SJSA1 (cell line): ENCODE results near the gene LAMA5. TPM values are rescaled to one million over a fixed set of nuclear protein-coding genes. Genes with fewer than 3 reads are reported as not detected.

Source experiments
- DNase-seq, 2 experiments: peaks; one replicate each; pipeline ENCODE4 v3.0.0-alpha.2; 2015 to 2020; ENCODE audit warnings: low spot score in 2 of 2, low read depth in 1 of 2
- H3K27ac ChIP-seq: fragments of 250-450 bp; sonication (Bioruptor Pico); 2 replicates; pipeline ENCODE4 v1.5.1; 2020; ENCODE audit warnings: mild to moderate bottlenecking, moderate library complexity
- H3K27me3 ChIP-seq: fragments of 250-450 bp; sonication (Bioruptor Pico); replicated peaks from 2 replicates; pipeline ENCODE4 v1.5.1; 2020; ENCODE audit warnings: mild to moderate bottlenecking, moderate library complexity
- H3K36me3 ChIP-seq: fragments of 250-450 bp; sonication (Bioruptor Pico); 2 replicates; pipeline ENCODE4 v1.5.1; 2020; ENCODE audit warnings: mild to moderate bottlenecking
- H3K4me1 ChIP-seq: fragments of 250-450 bp; sonication (Bioruptor Pico); replicated peaks from 2 replicates; pipeline ENCODE4 v1.6.1; 2021; ENCODE audit warnings: mild to moderate bottlenecking
- H3K4me3 ChIP-seq: fragments of 250-450 bp; sonication (Bioruptor Pico); 2 replicates; pipeline ENCODE4 v1.5.1; 2020; ENCODE audit warnings: mild to moderate bottlenecking
- H3K9me3 ChIP-seq: fragments of 250-450 bp; sonication (Bioruptor Pico); replicated peaks from 2 replicates; pipeline ENCODE4 v1.5.1; 2020; ENCODE audit warnings: mild to moderate bottlenecking
- total RNA-seq: library from RNA; depleted of rRNA; stranded (reverse); fragments of >200 nt; shearing (Covaris generic); gene quantifications from 2 replicates; pipeline ENCODE4 v1.2.3, GENCODE V29; 2014

LAMA5 gene
- total RNA-seq, 1 experiment from 2014 or later, result 3.6 TPM

DNA sequence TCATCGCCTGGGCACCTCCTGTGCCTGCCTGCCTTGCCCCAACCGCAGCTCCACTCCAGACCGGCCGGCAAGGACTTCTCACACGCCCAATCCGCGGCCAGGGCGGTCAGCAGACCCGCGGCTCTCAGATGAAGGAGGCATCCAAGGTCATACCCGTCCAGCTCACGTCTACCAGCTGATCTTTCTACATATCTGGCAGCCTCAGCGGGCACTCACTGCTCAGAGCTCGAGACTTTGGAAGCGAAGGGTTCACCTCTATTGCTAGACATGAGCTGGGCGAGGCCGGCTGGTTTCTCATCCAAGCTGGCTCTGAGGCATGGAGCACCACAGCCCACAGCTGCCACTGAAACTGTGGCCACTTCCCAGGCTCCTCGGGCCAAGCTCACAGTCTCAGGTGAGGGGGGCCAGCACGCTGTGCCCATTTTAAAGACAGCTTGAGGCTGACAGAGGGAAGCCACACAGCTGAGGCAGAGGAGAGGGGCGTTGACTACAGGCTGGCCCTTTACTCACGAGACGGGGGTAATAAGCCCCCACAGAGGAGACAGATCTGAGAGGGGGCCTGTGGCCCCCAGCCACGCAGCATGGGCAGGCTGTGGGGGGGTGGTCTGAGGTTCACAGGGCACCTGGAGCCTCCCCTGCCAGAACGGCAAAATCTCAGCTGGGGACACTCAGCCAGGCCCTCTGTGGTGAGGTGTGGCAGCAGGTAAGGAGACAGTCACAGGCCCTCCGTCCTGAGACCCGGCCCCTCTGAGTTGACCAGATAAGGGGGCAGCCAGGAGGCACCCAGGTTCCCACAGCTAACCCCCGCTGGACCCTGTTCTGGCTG, 2.0 kb downstream of the LAMA5 start:
- H3K36me3 ChIP-seq, result no peaks in the 10 kb centered on the region
- H3K4me1 ChIP-seq, result peaks cover 75% of the 10 kb centered on the region
- H3K4me3 ChIP-seq, result no peak overlapping the region

DNA sequence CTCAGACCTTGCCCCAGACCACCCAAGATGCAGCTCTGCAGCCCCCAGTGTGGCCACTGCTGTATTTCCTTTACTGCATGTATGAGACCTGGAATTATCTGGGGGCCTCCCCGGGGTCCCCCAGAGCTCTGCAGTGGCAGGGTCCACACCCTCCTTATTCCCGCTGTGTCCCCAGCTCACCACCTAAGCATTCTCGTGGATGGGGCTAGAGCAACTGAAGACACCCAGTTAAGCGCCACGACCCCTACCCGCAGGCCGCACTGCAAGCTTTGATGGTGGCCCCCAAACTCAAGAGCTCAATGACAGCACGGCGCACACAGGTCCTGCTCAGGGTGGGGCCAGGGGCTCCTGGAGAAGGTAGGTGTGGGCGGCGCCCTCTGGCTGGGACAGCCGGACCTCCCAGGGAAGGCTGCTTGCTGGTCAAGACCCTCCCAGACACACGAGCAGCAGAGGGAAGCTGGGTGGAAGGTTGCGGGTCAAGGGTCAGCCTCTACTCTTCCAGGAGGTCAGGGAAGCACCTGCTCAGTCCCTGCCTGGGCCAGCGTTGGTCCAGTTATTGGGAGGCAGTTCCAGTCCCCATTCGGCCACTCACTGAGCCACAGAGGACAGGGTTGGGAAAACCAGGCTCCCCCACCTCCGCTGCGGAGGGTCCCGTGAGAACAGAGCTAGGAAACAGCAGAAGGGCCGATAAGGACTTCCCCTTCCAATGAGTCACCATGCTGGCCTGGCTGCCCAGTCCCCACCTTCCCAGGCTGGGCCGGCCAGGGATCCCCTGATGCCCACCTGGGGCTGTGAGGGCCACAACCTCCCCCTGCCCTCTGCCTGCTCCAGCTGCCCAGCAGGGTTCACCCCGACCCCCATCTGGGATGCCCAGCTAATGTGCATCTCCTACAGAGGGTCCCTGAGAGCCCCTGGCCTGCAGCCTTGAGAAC, 2.9 kb downstream of the LAMA5 start:
- H3K27me3 ChIP-seq, result peaks cover 27% of the 10 kb centered on the region
- DNase-seq, result no peak
- no peak overlapping the region for H3K27ac ChIP-seq
- H3K4me3 ChIP-seq, result no peak overlapping the region
- H3K4me1 ChIP-seq, result peaks cover 73% of the 10 kb centered on the region
- no peaks in the 10 kb centered on the region for H3K9me3 ChIP-seq
- H3K36me3 ChIP-seq, result no peaks in the 10 kb centered on the region

More for the DNA sequence above, 2.0 kb downstream of the LAMA5 start:
- no peak for DNase-seq
- Histone ChIP-seq H3K27ac (no peak overlapping the region), H3K27me3 (peaks cover 27% of the 10 kb centered on the region), H3K9me3 (no peaks in the 10 kb centered on the region)

DNA sequence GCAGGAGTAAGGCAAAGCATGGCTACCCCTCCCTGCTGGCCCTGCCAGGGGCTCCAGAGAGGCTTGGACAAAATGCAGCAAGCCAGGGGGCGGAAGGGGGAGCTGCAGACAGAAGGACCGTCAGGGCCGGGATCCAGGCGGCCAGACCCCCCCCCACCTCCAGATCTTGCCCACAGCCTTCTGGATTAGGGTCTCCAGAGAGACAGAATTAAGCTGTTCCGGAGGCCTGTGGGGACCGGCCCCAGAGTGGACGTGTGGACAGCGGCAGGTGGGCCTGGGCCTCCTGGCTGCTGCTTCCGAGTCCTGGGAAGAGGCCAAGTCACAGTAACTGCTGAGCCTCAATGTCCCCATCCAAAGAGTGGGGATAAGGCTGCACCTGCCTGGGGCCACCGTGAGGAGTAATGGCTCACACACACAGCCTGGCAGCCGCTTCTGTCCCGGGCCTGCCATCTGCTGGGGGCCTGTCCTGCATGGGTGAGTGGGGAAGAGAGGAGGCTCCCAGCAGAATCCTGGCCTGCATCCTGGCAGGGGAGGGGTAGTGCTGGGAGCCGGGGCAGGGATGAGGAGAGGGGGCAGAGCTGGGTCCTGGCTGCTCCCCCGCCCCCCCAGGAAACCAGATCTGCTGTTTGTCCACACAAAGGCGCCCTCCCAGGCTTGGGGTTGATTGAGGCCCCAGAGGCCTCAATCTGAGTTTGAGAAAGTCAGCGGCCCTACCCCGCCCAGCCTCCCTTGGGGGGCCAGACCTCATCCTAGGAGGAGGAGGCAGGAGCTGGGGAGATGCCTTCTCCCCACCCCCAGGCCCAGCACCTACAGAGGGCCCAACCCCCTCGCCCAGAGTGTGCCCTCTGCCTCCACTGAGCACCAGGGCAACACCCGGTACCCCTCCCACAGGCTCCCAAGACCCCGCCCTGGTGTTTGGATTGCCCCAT, 3.9 kb downstream of the LAMA5 start:
- Histone ChIP-seq H3K27me3 (peaks cover 23% of the 10 kb centered on the region), H3K4me1 (peaks cover 73% of the 10 kb centered on the region), H3K36me3 (no peaks in the 10 kb centered on the region), H3K4me3 (no peak overlapping the region), H3K27ac (no peak overlapping the region), H3K9me3 (no peaks in the 10 kb centered on the region)
- DNase-seq, result no peak

DNA sequence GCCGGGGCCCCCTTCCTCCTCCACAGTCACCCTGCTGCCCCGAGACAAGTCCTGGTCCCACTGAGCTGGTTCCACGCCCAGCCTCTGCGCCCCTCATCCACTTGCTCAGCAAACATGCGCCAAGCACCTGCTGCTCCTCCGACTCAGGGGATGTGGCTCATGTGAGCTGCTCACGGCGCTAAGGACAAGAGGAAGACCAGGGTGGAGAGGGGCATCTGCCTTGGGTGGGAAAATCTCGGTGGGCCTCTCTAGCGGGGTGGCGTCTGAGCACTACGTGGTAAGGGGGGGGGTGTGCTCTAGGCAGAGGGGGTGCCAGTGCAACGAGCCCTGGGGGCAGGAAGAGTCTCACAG, 4.5 kb downstream of the LAMA5 start:
- no peaks in the 10 kb centered on the region for H3K9me3 ChIP-seq
- H3K4me3 ChIP-seq, result no peak overlapping the region
- H3K4me1 ChIP-seq, result peaks cover 73% of the 10 kb centered on the region
- peaks cover 16% of the 10 kb centered on the region for H3K27me3 ChIP-seq
- H3K36me3 ChIP-seq, result no peaks in the 10 kb centered on the region
- H3K27ac ChIP-seq, result no peak overlapping the region
- no peak for DNase-seq

DNA sequence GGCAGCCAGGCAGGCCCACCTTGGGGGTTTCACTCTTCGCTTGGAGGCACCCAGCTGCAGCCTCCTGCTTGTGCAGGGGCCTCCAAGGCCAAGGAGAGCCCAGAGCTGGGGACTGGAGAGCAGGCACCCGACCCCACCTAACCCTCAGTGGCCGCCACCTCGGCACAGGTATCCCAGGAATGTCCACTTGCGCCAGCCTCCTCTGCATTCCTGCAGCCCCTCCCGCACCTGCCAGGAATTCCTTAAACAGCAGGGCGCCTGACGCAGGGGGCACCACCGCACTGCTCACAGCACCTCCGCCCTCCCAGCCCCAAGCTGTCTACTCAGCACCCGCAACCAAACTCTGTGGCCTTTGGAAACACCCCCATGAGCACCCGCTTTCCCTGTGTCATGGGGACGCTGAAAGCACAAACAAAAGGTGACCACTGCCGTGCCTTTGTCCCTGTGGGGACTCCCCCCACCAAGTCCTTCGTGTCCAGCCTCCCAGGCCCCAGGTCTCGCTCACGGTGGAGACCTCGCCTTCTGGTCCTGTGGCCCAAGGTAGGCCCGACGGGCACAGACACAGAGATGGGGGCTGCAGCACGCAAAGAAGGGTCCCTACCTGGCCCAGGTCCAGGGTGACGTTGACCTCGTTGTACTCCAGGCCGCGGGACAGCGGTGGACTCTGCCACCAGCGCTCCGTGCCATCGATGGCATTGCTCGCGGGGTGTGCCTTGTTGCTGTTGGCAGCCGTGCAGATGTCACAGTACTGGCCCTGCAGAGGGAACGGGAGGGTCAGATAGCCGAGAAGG, 5.1 kb downstream of the LAMA5 start:
- peaks cover 12% of the 10 kb centered on the region for H3K27me3 ChIP-seq
- no peak for DNase-seq
- H3K9me3 ChIP-seq, result no peaks in the 10 kb centered on the region
- peaks cover 75% of the 10 kb centered on the region for H3K4me1 ChIP-seq
- H3K36me3 ChIP-seq, result no peaks in the 10 kb centered on the region
- H3K4me3 ChIP-seq, result no peak overlapping the region
- H3K27ac ChIP-seq, result no peak overlapping the region

DNA sequence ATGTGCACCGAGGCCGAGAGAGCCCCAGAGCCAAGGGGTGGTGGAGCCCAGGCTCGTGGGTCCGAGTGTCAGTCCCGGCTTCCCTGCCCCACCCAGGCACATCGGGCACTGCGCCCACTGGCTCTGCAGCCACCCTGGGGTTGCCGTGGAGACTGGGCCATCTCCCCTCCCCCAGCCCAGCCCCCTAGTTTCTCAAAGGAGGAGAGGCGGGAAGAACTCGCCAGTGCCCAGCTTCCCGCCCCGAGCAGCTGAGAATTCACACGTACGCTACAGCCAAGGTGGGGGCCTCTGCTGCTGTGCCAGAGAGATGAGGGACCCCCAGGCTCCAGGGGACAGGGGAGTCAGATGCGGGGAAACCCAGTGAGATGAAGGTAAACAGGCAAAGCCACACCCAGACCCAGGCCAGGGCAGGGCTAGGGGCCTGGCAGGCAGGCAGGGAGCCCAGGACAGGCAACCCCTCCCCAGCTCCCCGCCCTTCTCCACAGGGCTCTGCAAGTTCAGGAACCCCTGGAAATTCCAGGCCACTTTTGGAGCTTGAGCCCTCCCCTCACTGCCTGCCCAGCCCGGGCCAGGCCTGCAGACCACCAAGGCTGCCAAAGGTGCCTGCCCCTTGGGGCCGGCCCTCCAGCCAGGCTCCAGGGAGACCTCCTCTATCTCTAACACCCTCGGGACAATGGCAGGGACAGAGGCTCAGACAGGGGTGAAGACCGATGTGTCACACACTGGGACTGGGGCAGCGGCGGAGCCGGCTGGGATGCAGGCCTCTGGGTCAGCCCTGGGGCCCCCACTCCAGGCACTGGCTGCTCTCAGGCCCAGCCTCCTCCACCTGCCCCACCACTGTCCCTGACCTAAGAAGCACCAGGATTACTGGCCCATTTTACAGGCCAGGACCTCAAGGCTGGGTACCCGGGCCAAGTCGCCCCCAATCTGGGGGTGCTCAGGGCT, 6.0 kb downstream of the LAMA5 start:
- Histone ChIP-seq H3K4me3 (no peak overlapping the region), H3K4me1 (peaks cover 73% of the 10 kb centered on the region), H3K9me3 (no peaks in the 10 kb centered on the region), H3K27ac (no peak overlapping the region), H3K36me3 (no peaks in the 10 kb centered on the region), H3K27me3 (peaks cover 4% of the 10 kb centered on the region)
- DNase-seq, result no peak

DNA sequence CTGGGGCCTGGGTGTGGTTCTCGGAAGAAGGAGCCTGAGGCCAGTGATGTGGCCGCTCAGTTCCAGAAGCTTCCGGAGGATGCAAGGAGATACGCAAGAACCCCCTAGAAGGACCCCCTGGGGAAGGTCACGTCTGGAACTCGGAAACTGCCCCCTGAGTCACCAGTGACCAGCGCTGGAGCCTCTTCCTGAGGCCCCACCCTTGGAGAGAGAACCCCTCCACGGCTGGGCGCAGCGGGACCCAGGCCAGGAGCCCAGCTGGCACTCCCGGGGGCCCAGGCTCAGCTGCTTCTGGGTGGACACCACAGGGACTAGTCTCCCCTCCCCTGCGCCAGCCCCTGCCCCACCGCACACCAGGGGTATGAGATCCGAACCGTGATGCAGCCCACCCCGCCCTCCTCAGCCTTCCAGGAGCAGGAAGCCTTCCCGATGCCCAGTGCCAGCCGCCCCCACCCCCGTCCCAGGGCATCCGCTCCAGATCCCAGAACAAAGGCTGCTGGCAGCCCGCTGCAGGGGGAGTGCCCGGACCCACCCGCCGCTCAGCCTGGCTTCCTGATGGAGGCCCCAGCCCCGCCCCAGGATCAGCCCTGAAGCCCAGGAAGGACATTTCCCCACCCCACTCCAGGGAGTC, 7.5 kb downstream of the LAMA5 start:
- H3K36me3 ChIP-seq, result no peaks in the 10 kb centered on the region
- H3K27ac ChIP-seq, result peak overlapping the region; percentile 61
- no peak overlapping the region for H3K4me3 ChIP-seq
- H3K4me1 ChIP-seq, result peaks cover 80% of the 10 kb centered on the region
- no peaks in the 10 kb centered on the region for H3K9me3 ChIP-seq
- DNase-seq, result no peak
- no peaks in the 10 kb centered on the region for H3K27me3 ChIP-seq

DNA sequence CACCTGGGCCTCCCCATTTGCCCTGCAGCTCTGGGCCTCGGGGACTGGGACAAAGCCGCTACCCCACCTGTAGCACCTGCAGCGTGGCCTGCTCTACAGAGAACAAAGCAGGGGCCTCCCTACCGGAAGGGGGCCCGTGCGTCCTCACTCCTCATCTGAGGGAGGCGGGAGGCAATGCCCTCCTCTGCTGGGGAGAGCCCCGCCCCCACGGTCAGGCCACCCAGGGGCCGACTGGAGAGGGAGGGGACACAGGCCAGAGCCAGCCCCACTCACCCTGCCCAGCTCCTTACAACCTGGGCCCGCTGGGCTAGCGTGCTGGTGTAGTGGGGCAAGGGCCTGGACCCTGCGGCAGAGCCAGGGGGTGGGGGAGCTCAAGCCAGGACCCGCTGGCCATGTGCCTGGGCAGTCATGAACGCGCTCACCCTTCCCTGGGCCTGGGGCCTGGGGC, 8.0 kb downstream of the LAMA5 start:
- peaks cover 75% of the 10 kb centered on the region for H3K4me1 ChIP-seq
- peak in 1 of 2 experiments; percentile 38 for DNase-seq
- H3K27ac ChIP-seq, result peak overlapping the region; percentile 61
- H3K9me3 ChIP-seq, result no peaks in the 10 kb centered on the region
- no peaks in the 10 kb centered on the region for H3K36me3 ChIP-seq
- H3K4me3 ChIP-seq, result no peak overlapping the region
- H3K27me3 ChIP-seq, result no peaks in the 10 kb centered on the region

DNA sequence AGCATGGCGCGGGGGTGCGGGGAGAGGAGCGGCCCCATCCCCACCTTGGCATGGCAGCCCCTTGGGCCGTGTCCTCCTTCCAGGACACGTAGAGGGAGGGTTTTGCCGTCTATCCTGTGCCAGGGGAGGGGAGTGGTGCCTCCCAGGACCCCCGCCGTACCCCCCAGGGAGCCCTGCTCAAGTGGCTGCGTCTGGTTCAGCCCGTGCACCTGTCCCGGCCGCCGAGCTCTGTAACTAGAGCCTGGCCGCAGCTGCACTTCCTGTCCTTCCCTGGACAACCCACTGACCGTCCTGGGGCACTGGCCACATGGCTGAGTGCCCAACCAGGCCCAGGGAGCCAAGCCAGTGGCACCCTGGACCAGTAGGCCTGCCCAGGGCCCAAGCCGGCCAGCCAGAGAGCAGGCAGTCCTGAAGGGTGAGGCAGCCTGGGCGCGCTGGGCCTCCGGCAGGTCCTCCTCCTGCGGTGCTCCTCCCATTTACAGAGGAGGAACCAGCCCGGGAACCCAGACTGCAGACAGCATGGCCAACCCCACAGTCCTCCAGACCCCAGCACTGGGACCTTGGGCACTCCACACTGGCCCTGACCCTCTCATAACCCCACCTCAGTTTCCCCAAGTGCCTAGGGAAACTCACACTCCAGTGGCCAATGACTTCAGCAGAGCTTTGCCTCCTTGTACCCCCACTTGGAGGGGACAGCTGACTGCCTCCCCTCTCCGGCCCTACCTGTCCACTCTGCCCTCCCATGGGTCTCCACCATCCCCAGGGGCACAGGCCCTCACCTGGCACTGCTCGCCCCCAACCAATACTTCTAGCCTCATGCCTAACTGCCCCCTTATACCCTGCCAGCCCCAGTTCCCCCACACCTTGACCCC, 8.7 kb downstream of the LAMA5 start:
- H3K4me3 ChIP-seq, result no peak overlapping the region
- H3K27me3 ChIP-seq, result no peaks in the 10 kb centered on the region
- DNase-seq, result no peak
- no peaks in the 10 kb centered on the region for H3K36me3 ChIP-seq
- H3K27ac ChIP-seq, result no peak overlapping the region
- H3K9me3 ChIP-seq, result no peaks in the 10 kb centered on the region
- H3K4me1 ChIP-seq, result peaks cover 68% of the 10 kb centered on the region

DNA sequence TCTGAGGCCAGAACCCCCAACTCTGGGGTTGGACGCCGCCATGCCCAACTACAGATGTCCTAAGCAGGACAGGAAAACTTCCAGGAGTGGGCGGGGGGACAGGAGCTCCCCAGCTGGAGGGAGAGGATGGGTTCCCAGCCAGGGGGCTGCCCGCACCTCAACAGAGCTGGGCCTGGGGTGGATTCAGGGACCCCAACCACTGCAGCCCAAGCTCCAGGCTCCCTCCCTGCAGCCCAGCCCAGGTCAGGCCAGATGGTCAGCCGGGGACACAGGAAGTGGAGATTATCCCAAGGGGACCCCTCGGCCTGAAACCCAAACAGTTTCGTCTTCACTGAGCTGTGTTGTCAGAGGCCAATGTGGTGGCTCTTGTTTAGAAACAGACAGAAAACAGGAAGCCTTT, 9.4 kb downstream of the LAMA5 start:
- Histone ChIP-seq H3K27ac (no peak overlapping the region), H3K27me3 (no peaks in the 10 kb centered on the region), H3K9me3 (no peaks in the 10 kb centered on the region), H3K4me3 (no peak overlapping the region), H3K36me3 (no peaks in the 10 kb centered on the region), H3K4me1 (peaks cover 62% of the 10 kb centered on the region)
- no peak for DNase-seq

DNA sequence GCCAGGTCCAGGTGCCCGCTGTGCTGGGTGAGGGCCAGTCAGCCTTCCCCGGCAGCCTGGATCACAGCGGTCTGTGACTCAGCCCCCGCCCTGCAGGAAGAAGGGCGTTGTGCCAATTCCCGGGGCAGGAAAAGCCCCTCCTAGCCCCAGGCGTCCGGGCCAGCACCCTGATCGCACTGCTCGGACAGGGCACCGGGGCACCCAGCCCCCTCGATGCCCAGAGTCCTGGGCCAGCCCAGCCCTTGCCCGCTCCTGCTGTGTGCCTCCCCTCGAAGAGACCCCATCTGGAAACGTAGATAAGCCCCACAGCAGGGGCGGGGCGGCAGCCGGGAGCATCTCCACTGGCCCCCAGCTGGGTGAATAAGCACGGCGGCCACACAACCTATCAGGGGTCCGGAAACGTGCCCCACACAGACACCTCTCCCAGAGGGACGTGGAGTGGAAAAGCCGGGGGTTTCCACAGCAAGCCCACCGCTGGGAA, 9.9 kb downstream of the LAMA5 start:
- H3K9me3 ChIP-seq, result no peaks in the 10 kb centered on the region
- no peak overlapping the region for H3K4me3 ChIP-seq
- no peak overlapping the region for H3K27ac ChIP-seq
- DNase-seq, result peak in 1 of 2 experiments; percentile 41
- H3K4me1 ChIP-seq, result peaks cover 62% of the 10 kb centered on the region
- H3K27me3 ChIP-seq, result no peaks in the 10 kb centered on the region
- no peaks in the 10 kb centered on the region for H3K36me3 ChIP-seq
